Smooth muscle cell (in vitro differentiated cells): Measurements from ENCODE around the gene CTNNA2. TPM values are rescaled to one million over a fixed set of nuclear protein-coding genes. Genes with fewer than 3 reads are reported as not detected.

Experiments
- DNase-seq: peaks from one replicate; lab custom pipeline; 2025; ENCODE audit not compliant: unreplicated experiment; lab: John Stamatoyannopoulos, UW
- H2AFZ ChIP-seq: fragments of 200-600 bp; sonication (generic); 2 replicates; pipeline ENCODE4 v1.6.0; 2016; ENCODE audit warnings: antibody characterized with exemption, low read depth, mild to moderate bottlenecking
- H3F3A ChIP-seq: fragments of 200-600 bp; sonication (generic); 2 replicates; pipeline ENCODE4 v1.6.0; 2017; ENCODE audit warnings: antibody characterized with exemption, low read depth
- H3K27ac ChIP-seq: fragments of 200-600 bp; sonication (generic); 2 replicates; pipeline ENCODE4 v1.5.1; 2016; ENCODE audit warnings: low read depth, mild to moderate bottlenecking
- H3K27me3 ChIP-seq: fragments of 200-600 bp; sonication (generic); 2 replicates; pipeline ENCODE4 v1.6.1; 2016; ENCODE audit warnings: low read depth, mild to moderate bottlenecking
- H3K36me3 ChIP-seq: fragments of 200-600 bp; sonication (generic); 2 replicates; pipeline ENCODE4 v1.5.1; 2016; ENCODE audit warnings: low read depth
- H3K4me1 ChIP-seq: fragments of 200-600 bp; sonication (generic); 2 replicates; pipeline ENCODE4 v1.5.1; 2016; ENCODE audit warnings: low read depth
- H3K4me2 ChIP-seq: fragments of 200-600 bp; sonication (generic); 2 replicates; pipeline ENCODE4 v1.6.0; 2016; ENCODE audit warnings: mild to moderate bottlenecking
- H3K4me3 ChIP-seq: fragments of 200-600 bp; sonication (generic); 2 replicates; pipeline ENCODE4 v1.5.1; 2016; ENCODE audit warnings: mild to moderate bottlenecking
- H3K79me2 ChIP-seq: fragments of 200-600 bp; sonication (generic); 2 replicates; pipeline ENCODE4 v1.6.0; 2016; ENCODE audit warnings: low read depth, mild to moderate bottlenecking
- H3K9ac ChIP-seq: fragments of 200-600 bp; sonication (generic); 2 replicates; pipeline ENCODE4 v1.6.0; 2016; ENCODE audit warnings: low read depth
- H3K9me3 ChIP-seq: fragments of 200-600 bp; sonication (generic); replicated peaks from 2 replicates; pipeline ENCODE4 v1.5.1; 2016; ENCODE audit warnings: low read depth
- H4K20me1 ChIP-seq: fragments of 200-600 bp; sonication (generic); 2 replicates; pipeline ENCODE4 v1.6.0; 2016; ENCODE audit warnings: low read depth
- CTCF ChIP-seq: fragments of 200-600 bp; sonication (generic); IDR thresholded peaks from 2 replicates; pipeline ENCODE4 v1.5.1; 2017; ENCODE audit warnings: borderline replicate concordance, mild to moderate bottlenecking, antibody characterized with exemption; ENCODE audit not compliant: insufficient read depth, poor library complexity, severe bottlenecking
- WGBS: methylation state at CpG from one replicate; pipeline ENCODE4 v1.1.7; 2016; ENCODE audit warnings: low lambda C conversion rate; 5-methylcytosine and 5-hydroxymethylcytosine counted together
- polyA plus RNA-seq: library from polyadenylated mRNA; unstranded; fragments of >200 nt; fragmentation: Nextera tagmentation; extraction: Ambion mirVana; gene quantifications from 2 replicates; pipeline ENCODE4 v1.2.1, GENCODE V29; 2016
- total RNA-seq: library from RNA; depleted of rRNA; stranded (reverse); fragments of >200 nt; gene quantifications from 2 replicates; pipeline ENCODE4 v1.2.3, GENCODE V29; 2014

The CTNNA2 gene
- total and polyA plus RNA-seq, 2 experiments from 2014 or later: not detected

- Histone ChIP-seq H3F3A (no peaks in the 10 kb centered on the region), H3K9me3 (no peaks in the 10 kb centered on the region), H3K27ac (no peak overlapping the region), H2AFZ (no peak overlapping the region), H3K36me3 (no peaks in the 10 kb centered on the region), H3K4me3 (no peak overlapping the region), H3K79me2 (no peaks in the 10 kb centered on the region), H3K27me3 (no peaks in the 10 kb centered on the region), H3K9ac (no peak overlapping the region), H4K20me1 (no peaks in the 10 kb centered on the region), H3K4me2 (no peak overlapping the region), H3K4me1 (no peaks in the 10 kb centered on the region)
- 90% methylated on average over 2 of the region's 2 CpGs for WGBS
- DNase-seq: no peak
- TF ChIP-seq CTCF: no peak
Observed at GRCh38 chr2:79872656-79873055, 359.8 kb downstream of the CTNNA2 start.

- no peak overlapping the region for H3K4me2 ChIP-seq
- no peaks in the 10 kb centered on the region for H3K36me3 ChIP-seq
- H3K79me2 ChIP-seq: no peaks in the 10 kb centered on the region
- no peak overlapping the region for H3K9ac ChIP-seq
- H3K4me1 ChIP-seq: no peaks in the 10 kb centered on the region
- H3K9me3 ChIP-seq: no peaks in the 10 kb centered on the region
- 96% methylated on average over 18 of the region's 18 CpGs for WGBS
- no peak overlapping the region for H3K27ac ChIP-seq
- H3F3A ChIP-seq: no peaks in the 10 kb centered on the region
- H3K27me3 ChIP-seq: no peaks in the 10 kb centered on the region
- H2AFZ ChIP-seq: no peak overlapping the region
- TF ChIP-seq CTCF: no peak
- no peak for DNase-seq
- H4K20me1 ChIP-seq: no peaks in the 10 kb centered on the region
- no peak overlapping the region for H3K4me3 ChIP-seq
Observed at GRCh38 chr2:79874015-79874414, 361.2 kb downstream of the CTNNA2 start.

GRCh38 chr2:79876430-79876829 lies 363.6 kb downstream of the CTNNA2 start:
- no peaks in the 10 kb centered on the region for H3F3A ChIP-seq
- H3K27me3 ChIP-seq: no peaks in the 10 kb centered on the region
- H3K9me3 ChIP-seq: no peaks in the 10 kb centered on the region
- no peaks in the 10 kb centered on the region for H3K79me2 ChIP-seq
- H3K27ac ChIP-seq: no peak overlapping the region
- H3K9ac ChIP-seq: no peak overlapping the region
- H3K4me2 ChIP-seq: no peak overlapping the region
- DNase-seq: no peak
- H3K4me1 ChIP-seq: no peaks in the 10 kb centered on the region
- no peak overlapping the region for H3K4me3 ChIP-seq
- 46% methylated on average over 3 of the region's 3 CpGs for WGBS
- H3K36me3 ChIP-seq: no peaks in the 10 kb centered on the region
- no peaks in the 10 kb centered on the region for H4K20me1 ChIP-seq
- peak; percentile 34 for TF ChIP-seq CTCF
- H2AFZ ChIP-seq: no peak overlapping the region

DNA sequence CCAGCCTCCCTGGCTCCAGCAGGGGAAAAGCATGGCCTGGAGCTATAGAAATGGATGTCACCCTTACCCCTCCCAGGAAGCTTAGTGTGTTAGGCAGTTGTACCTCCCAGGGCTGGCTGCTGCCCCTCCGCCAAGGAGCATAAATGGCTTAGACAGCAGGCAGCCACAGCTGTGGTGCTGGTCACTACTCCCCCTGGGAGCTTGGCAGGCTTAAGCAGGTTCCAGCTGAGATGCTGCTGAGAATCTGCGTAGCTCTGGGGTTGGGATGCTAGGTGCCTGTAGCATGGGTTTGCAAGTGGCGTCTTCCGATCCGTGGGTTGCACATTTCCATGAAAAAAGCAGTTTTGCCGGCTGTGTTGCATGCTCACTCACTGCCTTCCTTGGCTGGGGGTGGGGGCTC lies 369.7 kb downstream of the CTNNA2 start:
- H3K4me1 ChIP-seq: no peaks in the 10 kb centered on the region
- no peaks in the 10 kb centered on the region for H4K20me1 ChIP-seq
- no peaks in the 10 kb centered on the region for H3K36me3 ChIP-seq
- H3K9me3 ChIP-seq: no peaks in the 10 kb centered on the region
- H3K27me3 ChIP-seq: no peaks in the 10 kb centered on the region
- no peak overlapping the region for H3K4me2 ChIP-seq
- H2AFZ ChIP-seq: no peak overlapping the region
- H3F3A ChIP-seq: no peaks in the 10 kb centered on the region
- no peak overlapping the region for H3K4me3 ChIP-seq
- H3K9ac ChIP-seq: no peak overlapping the region
- H3K79me2 ChIP-seq: no peaks in the 10 kb centered on the region
- WGBS: 88% methylated on average over 6 of the region's 6 CpGs
- DNase-seq: no peak
- no peak for TF ChIP-seq CTCF
- H3K27ac ChIP-seq: no peak overlapping the region
